ENCODE results near the gene TMEM47.
A peak's percentile ranks its signal among the peaks of the same experiment; 100 is the strongest.

Gene TMEM47

DNA sequence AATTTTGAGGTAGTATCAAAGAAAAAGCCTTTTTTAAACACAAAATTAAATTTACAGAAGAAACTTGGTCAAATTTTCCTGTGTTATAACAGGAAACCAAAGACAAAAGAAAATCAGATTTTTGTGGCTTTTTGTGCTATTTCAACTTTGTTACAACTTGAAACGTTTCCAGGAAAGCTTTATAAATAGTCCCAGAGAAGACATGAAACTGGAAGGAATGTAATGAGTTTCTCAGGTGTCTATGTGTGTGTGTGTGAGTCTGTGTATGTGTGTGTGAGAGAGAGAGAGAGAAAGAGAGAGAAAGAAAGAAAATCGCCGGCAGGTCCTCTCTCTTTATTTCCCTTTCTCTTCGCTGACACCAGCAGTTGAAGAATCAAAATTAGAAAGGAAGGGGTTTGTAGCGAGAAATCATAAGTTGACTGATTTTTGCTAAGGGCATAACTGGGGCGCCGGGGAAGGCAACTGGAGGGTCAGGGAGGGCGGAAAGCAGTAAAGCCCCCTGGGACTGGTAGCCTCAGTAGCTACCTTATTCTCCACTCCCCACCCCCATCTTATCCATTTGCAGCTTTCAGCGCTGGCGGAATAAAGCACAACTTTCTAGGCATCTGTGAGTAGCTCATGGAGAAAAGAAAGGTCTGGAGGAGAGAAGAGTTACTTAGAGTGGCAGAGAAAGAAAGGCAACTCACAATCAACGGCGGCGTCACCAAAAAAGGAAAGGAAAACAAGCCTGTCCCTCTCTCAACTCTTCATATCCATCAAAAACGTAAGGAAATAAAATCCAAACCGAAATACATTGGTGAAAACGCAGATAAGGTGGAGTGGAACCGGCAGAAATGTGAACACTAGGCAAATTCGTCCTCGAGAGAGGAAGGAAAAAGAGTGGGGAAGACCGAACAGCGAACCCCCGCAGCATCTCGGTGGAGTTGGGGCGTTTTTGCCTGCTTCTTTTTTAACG, 1.3 kb downstream of the TMEM47 start:
- DNase-seq (ENCODE audit: low read depth): no peak
- TF ChIP-seq, protein P1, sequence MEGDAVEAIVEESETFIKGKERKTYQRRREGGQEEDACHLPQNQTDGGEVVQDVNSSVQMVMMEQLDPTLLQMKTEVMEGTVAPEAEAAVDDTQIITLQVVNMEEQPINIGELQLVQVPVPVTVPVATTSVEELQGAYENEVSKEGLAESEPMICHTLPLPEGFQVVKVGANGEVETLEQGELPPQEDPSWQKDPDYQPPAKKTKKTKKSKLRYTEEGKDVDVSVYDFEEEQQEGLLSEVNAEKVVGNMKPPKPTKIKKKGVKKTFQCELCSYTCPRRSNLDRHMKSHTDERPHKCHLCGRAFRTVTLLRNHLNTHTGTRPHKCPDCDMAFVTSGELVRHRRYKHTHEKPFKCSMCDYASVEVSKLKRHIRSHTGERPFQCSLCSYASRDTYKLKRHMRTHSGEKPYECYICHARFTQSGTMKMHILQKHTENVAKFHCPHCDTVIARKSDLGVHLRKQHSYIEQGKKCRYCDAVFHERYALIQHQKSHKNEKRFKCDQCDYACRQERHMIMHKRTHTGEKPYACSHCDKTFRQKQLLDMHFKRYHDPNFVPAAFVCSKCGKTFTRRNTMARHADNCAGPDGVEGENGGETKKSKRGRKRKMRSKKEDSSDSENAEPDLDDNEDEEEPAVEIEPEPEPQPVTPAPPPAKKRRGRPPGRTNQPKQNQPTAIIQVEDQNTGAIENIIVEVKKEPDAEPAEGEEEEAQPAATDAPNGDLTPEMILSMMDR (IDR thresholded peaks at IDR 0.05; ENCODE audit: control insufficient read depth, insufficient read depth, low read depth, low read length, missing control alignments): no peak
- H3K4me3 ChIP-seq (ENCODE audit: control insufficient read depth, low read depth, low read length): peak overlapping the region; percentile 87

GRCh38 chrX:34654696-34655490, 2.2 kb downstream of the TMEM47 start:
- DNase-seq (ENCODE audit: low read depth): no peak
- peak overlapping the region; percentile 87 for H3K4me3 ChIP-seq (ENCODE audit: control insufficient read depth, low read depth, low read length)
- TF ChIP-seq, protein P1 (IDR thresholded peaks at IDR 0.05; ENCODE audit: control insufficient read depth, insufficient read depth, low read depth, low read length, missing control alignments): no peak

DNA sequence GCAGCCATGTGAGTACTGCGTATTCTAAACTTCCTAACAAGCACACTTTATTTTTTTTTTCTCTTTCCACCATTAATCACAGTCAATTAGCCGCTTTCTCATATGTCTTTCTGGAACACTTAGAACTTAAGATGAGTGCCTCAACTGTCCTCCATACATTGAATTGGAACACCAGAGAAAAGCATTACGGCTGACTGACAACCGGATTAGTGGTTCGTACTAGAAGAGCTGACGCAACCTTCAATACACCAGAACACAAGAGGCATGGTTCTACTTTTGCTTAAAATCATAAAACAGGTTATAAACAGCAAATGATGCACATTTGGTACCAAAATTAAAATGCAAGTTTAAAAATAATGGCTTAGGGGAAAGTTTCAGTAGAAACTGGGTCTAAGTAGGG, 3.3 kb downstream of the TMEM47 start:
- TF ChIP-seq, protein P1 (IDR thresholded peaks at IDR 0.05; ENCODE audit: control insufficient read depth, insufficient read depth, low read depth, low read length, missing control alignments): no peak
- H3K4me3 ChIP-seq (ENCODE audit: control insufficient read depth, low read depth, low read length): peak overlapping the region; percentile 87
- DNase-seq (ENCODE audit: low read depth): no peak

- no peak for DNase-seq (ENCODE audit: low read depth)
- H3K4me3 ChIP-seq (ENCODE audit: control insufficient read depth, low read depth, low read length): no peak overlapping the region
- TF ChIP-seq, protein P1 (IDR thresholded peaks at IDR 0.05; ENCODE audit: control insufficient read depth, insufficient read depth, low read depth, low read length, missing control alignments): no peak
Observed at GRCh38 chrX:34642849-34643248, 14.2 kb downstream of the TMEM47 start.

DNA sequence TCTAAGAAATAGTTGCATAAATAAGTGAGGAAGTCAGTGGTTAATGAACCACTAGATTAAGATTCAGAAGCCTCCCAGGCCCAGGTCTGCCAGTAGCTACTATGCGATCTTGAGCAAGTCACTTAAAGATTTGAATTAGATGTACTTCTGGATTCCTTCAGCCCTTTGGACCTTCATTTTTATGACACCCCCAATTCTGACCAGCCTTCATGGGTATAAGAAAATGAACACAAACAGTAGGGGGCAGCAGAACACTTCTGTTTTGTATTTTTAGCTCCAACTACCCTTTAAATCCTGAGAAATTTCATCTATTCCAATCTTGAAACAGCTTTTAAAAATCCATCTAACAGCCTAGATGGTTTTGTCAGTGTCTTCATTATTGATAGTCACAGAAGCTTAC, 19.0 kb downstream of the TMEM47 start:
- H3K4me3 ChIP-seq (ENCODE audit: control insufficient read depth, low read depth, low read length): no peak overlapping the region
- DNase-seq (ENCODE audit: low read depth): no peak
- TF ChIP-seq, protein P1 (IDR thresholded peaks at IDR 0.05; ENCODE audit: control insufficient read depth, insufficient read depth, low read depth, low read length, missing control alignments): peak; percentile 35

GRCh38 chrX:34634349-34634748, 22.7 kb downstream of the TMEM47 start:
- no peak for DNase-seq (ENCODE audit: low read depth)
- TF ChIP-seq, protein P1 (IDR thresholded peaks at IDR 0.05; ENCODE audit: control insufficient read depth, insufficient read depth, low read depth, low read length, missing control alignments): no peak
- no peak overlapping the region for H3K4me3 ChIP-seq (ENCODE audit: control insufficient read depth, low read depth, low read length)

All from AG09309 (cell line).